Germinal center (tissue), 1 donor: Measurements from ENCODE around the gene FBXL7.

Source experiments
- DNase-seq: peaks from one replicate; pipeline ENCODE4 v3.0.0; 2012; ENCODE audit warnings: mixed read lengths, low spot score

Gene FBXL7

DNA sequence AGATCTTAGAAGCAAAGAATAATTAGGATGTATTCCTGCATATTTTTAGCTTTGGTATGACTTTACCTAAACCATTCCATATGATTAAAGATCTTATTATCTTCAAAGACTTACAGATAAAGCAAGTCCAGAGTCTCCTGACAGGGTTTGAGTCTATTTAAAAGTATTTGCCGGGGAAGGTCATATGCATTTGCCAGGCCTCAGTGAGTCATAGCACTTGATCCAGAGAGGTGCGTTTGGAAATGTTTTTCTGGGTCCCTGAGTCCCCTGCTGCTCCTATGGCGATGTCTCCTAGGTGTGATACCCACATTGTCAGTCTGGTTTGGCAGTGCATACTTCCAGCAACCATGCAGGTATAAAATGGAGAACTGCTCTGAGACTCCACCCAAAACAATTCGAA, 217.0 kb downstream of the FBXL7 start:
- no peak for DNase-seq

DNA sequence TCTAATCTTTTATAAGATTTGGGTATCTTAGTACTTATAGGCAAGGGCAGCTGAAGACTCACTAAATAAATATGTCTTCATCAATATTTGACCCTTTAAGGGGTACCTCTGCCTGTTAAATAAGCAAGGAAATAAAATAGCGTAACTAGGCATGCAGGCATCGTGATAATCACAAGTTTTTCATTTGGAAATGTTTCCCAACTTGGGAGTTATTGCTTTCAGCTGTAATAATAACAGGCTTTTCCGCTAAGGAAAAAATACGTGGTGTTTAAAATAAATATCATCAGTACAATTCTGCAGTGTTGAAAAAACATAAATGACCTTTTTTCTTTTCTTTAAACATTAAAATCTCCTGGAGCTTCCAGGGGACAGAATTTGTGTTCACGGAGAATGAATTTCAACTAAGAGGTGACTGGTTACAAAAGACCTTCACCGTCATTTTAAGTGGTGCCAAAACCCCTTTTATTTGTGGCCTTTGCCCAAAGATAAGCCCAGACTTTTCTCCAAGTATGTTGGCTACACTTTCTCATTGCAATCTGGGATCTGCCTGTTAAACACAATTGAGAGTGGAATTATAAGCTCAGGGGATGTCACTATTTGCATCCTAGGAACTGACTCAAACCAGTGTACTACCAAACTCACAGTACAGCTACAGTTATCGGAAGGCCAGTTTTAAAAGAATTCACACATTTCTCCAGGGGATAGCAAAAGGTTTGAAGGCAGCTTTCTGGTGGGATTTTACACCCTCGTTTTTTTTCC, 218.6 kb downstream of the FBXL7 start:
- DNase-seq = no peak

DNA sequence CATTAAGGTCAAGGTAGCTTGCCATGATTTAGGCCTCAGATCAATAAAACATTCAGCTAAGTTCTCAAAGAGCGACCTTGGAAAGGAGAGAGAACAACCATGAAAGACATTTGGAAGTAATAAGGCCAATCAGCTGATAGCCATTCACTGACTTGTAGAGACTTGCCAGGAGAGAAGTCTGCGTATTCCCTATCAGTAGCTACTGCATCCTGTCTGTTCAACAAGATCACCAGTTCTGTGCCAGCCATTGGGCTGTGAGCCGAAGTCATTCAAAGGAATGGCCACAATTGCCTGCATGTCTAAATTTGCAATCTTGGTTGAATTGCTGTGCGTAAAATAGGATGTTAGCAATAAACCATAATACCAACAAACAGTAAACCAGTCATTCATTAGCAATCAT, 219.8 kb downstream of the FBXL7 start:
- DNase-seq = no peak

DNA sequence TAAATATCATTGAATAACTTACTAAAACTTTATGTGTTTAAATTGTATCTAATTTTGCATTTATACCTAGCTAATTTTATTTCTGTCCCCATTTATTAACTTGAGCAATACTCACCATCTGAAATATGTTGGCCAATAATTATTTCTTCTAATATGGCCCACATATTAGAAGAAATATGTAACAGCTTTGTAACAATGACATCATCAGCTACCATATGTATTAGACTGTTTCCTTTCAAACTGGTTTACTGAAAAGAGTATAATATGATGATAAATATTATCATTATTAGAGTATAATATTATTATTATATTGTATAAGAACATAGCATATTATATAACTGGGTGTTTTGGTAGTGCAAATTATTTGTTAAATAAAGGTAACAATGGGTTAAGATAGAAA, 220.5 kb downstream of the FBXL7 start:
- DNase-seq = no peak

DNA sequence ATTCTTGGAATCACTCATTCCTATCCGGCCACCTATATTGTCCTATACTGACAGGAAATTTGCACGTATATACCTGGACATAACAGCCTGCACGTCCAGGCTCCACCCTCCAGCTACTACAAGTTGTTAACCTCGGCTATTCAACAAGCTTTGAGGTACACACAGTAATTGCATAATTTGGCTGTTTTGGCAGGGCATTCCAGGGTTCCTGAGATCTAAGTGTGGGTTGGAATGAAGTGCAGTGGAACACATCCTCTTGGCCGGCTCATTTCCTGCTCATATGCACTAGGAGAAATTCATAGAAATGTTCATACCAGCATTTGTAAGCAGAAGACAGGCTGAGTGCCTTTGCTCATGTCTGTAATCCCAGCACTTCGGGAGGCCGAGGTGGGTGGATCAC, 222.3 kb downstream of the FBXL7 start:
- DNase-seq = no peak

DNA sequence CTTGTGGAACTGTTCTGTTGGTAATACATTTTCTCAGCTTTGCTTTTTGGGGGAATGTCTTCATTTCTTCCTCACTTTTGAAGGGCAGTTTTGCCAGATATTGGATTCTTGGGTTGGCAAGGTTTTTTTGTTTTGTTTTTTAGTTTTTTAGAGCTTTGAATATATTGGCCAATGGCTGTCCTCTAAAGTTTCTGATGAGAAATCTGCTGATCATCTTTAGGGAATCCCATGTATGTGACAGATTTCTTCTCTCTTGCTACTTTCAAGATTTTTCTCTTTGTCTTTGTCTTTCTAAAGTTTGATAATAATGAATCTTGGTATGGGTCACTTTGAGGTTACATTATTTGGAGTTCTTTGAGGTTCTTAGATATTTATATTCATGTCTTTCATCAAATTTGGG, 227.4 kb downstream of the FBXL7 start:
- no peak for DNase-seq

DNA sequence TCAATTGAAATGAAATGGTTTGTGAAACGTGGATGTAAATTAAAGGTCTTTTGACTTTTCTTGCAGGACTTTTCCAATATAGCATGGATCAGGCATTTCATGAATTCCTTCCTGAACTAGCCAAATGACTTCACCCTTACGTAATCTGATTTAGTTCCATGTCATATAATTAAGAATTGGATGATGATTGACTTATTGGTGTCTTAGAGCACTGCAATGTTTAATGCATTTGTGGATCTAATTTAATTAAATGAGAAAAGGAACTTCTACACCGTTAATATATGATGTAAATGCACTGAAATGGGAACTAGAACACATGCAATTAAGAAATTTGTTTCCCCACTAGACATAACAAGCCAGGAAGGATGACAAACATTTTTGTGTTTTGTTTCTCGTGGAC, 228.8 kb downstream of the FBXL7 start:
- DNase-seq = no peak

DNA sequence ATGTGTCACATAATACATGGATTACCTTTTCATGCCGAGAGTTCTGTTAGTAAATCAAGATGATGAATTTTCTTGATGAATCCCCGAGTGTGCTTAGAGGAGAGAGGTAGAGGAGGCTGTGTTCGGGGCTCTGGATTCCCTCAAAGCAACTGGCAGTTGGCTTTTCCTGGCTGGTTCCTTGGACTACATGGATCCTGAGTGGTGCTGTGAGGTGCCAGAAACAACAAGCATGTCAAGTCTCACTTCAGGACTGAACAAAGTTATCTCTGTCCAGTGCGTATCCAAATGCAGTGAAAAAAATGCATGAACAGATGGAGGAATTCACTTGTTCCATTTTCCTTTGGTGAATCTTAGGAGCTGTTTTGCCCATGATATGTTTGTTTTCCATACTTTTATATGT, 231.7 kb downstream of the FBXL7 start:
- no peak for DNase-seq

DNA sequence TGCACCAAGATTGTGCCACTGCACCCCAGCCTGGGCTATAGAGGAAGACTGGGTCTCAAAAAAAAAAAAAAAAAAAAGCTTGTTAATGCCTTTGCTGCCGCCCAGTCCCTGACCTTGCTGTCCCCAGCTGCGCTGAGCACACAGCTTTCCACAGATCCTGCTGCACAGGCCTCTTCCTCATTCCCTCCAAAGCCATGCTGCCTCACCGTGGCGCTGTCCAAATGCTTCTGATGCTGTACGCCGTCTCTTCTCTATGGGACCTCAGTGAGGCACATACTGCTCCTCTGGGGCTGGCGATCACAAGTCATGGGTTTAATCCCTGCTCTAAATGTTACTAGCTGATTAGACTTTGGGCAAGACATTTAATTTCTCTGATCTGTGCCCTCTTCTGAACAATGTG, 234.1 kb downstream of the FBXL7 start:
- DNase-seq = no peak

DNA sequence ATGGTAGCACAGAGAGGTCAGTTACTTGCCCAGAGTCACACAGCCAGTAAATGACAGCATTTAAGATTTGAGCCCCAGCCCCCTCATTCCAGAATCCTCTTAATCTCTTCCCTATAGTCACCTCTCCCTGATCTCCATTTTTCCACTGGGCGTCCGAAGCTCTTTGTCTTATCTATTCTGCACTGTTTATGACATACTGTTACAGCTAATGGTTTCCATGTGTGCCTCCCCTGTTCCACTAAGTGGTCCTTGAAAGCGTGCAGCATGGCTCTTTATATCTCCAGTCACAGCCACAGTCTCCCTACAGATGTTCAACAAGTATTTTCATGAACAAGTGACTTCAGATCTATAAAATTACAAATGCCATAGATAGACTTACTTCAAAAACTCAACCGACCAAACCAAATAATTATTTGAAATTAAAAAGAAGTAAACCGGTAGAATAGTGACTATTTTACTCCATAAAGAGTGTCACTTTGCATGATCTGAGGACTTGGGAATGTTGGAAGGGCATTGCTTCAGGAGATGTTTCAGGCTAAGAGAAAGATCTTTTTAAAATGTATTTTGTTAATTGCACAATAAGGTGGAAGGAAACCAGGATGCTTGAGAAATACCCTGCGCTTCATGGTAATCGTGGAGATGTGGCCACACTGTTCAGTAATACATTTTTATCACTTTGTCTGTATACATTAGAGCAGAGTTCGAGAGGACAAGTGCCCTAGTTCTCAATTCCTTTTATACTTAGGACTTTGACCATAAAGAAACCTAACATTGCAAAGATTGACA, 237.2 kb downstream of the FBXL7 start:
- no peak for DNase-seq

DNA sequence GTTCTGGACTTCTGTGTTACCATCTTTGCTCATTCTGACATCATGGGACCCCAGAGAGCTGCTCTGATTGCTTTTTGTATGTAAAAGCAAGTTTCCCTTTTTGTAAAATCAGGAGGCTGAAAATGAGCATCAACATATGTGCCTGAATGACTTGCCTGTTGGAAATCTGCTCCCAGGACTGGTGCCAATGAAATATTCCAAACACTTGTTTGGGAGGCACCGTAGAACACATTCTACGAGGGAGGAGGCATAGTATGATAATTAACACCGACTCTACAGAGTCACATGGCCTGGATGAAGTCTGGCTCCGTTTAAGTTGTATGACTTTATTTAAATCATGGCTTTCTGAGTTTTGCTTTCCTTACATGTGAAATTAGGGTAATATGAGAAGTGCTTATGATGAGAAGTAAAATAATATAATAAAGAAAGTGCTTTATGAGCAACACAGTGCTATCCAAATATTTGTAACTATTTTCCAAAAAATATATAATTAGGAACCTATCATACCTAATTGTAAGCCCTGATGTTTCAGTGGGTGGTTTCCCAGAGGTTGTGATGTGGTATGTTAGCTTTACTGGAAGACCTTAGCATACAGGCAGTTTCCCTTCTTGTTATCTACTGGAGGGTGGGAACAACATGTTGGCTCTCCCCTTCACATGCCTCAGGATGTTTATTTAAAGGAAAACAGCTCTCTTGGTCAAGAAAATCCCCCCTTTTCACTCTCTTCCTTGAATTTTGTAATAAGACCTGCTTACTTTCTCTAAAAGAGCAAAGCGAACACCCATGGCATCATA, 238.1 kb downstream of the FBXL7 start:
- DNase-seq = no peak

DNA sequence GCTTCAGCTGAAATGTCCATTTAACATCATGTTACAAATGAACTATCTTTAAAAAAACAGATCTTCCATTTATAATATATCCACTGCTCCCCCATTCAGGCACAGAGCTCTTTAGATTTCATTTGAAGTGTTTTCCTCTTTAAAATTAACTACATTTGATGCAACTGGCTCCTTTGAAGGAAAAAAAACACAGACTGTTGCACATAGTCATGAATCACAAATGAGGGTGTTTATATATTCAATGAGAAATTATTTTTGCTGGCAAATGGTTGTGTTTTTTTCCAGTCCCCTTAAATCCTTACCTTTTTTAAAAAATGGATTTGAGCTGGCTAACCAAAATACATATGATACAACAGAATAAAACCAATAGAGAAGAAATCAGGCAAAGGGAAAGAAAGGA, 240.4 kb downstream of the FBXL7 start:
- DNase-seq = no peak

DNA sequence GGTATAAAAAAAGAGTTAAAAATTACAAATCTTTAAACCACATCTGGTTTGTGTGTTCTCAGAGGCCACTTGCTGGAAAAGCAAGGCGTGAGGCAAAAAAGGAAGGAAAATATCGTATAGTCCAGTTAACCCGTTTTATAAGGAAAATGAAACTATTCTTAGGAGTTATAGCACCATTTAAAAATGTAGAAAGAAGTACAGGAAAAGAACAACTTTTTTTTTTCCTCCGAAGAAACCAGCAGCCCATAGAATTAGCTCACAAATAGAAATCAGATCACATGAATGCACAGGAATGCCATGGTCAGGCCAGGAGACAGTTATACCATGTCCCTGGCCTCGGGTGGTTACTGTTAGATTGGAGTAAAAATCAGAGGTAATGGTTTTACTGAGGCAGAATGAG, 241.6 kb downstream of the FBXL7 start:
- no peak for DNase-seq

DNA sequence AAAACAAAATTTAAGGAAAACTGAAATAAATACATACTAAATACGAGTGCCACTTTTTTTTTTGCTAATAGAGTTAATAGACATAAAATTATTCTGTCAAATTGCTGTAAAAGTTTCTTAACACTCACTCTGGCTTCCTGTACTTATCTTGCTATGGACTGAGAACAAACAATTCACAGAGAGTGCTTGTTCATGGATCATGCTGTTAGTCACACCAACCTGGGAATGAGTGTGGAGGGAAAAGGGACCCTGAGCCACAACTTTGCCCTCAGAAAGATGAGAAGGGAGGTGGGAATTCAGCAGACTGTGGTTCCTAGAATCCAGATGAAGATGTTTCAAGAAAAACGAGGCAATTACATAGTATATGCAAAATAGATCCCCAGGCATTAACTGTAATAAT, 246.9 kb downstream of the FBXL7 start:
- no peak for DNase-seq

DNA sequence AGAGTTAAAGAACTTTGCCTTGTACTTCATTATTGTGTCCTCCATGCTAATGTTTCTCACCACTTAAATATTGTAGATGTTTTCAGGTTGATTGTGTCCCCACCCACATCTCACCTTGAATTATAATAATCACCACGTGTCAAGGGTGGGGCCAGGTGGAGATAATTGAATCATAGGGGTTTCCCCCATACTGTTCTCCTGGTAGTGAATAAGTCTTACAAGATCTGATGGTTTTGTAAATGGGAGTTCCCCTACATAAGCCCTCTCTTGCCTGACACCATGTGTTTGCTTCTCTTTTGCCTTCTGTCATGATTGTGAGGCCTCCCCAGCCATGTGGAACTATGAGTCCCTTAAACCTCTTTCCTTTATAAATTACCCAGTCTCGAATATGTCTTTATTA, 248.3 kb downstream of the FBXL7 start:
- DNase-seq = no peak

DNA sequence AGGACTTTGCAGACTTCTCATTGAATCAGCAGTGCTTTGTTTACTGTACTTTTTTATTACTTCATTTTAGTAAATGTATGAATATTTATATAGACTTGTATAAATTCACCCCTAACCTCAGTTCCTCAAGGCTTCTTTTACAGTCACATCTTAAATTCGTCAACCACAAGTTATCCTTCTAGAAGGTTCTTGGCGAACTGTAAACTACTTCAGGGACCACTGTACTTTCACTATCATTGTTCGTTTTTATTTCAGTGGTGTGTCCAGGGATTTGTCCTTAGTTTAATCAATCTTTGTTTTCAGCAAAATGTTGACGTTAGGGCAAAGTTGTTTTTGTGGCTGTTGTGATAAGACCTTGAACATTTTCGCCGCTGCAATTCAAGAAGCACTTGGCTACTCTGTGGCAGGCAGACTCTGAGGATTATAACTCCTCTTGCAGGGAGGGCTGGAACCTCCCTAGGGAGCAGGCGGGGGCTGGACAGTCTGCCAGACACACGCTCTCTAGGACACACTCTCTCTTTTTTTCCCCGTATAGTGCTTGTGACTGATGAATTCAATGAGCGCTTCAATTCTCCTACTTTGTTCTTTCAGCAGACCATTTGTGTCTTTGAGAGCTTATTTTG, 252.8 kb downstream of the FBXL7 start:
- DNase-seq = no peak

DNA sequence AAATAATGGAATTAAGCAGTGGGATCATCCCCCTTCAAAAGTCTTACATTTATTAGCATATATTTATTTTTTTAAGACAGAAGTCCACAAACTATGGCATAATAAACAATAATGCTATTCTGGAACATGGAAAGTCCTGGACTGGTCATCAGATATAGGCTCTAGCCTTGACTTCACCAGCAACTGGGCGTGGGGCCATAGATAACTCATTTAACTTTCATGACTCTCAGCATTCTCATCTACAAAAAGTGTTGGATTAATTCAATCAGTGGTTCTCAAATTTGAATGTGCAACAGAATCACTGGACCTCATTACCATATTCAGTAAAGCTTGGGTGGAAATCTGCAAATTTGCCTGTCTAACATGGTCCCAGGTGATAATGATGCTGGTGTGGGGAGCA, 253.8 kb downstream of the FBXL7 start:
- no peak for DNase-seq

DNA sequence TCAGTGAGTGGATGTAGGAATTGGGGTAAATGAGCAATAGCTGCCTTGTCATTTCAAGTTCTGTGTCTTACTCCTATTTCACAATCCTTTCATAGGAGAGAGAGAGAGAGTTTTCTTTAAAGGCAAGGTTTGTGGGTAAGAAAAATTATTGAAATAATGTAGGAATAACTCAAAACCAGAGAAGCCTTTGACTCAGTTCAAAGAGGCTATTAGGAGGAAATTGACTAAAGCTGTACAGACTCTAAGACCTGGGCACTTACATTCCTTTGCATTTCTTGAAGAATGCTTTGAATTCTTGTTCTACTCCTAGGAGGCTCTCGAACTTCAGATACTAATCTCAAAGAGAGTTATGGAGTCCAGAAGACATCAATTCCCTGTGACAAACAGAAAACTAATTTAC, 257.1 kb downstream of the FBXL7 start:
- no peak for DNase-seq

DNA sequence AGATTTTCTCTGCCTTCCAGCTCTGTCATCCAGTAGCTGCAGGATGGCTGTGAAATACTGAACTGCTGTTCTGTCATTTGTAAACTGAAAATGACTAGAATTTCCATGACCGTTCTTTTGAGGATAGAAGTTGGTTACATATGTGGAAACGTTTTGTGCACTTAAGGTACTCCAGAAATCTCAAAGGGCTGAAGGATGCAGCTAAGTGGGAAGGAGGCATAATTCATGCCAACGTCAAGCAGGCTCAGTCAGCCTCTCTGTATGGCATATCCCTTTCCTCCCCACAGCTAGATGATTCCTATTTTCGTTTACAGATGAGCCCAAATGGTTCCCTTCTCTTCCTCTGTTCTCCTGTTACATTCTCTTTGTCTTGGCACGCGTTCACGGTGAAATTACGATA, 257.6 kb downstream of the FBXL7 start:
- DNase-seq = no peak

DNA sequence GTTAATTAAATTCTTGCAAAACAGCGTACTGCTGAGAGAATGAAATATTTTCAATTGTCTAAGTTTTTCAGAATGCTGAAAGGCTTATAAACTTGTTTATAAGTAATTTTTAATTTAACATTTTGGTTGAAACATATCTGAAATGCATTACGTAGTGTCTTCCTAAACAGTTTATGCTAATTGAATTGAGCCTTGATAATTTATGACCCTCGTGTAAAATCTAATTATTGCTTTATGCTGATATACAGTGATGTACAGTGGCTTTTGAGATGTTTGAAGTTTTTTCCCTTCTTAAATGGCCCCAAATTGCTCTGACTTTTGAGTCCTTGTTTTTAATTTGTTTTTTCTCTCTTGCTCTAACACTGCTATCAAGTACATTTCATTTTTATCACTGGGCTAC, 262.7 kb downstream of the FBXL7 start:
- no peak for DNase-seq

DNA sequence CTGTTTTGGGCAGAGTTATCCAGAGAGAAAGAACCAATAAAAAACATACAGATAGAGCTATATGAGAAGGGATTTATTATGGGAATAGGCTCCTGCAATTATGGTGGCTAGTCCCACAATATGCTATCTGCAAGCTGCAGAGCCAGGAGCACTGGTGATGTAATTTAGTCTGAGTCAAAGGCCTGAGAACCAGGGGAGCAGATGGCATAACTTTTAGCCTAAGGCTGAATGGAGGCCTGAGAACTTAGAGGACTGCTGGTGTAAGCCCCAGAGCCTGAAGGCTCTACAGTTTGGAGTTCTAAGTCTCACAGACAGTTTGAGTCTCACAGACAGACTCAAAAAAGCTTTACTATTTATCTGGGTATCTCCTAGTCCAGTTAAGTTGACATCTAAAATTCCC, 263.8 kb downstream of the FBXL7 start:
- DNase-seq = no peak

DNA sequence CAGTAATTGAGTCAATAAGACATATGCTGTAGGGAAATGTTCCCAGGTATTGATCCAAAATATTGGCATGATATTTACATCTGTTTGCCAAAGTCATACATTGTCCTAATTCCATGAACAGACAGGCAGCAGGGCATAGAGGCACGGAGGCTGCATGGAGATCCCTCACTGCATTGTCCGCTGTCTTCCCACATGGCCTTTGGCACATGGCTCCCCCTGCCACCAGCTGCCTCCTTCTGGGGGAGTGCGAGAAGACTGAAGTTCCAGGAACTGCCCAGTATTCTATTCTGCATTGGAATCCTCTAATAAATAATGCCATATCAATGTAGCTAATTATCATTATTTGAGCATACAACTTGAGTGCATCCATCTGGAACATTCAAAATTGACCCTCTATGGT, 269.0 kb downstream of the FBXL7 start:
- DNase-seq = no peak

DNA sequence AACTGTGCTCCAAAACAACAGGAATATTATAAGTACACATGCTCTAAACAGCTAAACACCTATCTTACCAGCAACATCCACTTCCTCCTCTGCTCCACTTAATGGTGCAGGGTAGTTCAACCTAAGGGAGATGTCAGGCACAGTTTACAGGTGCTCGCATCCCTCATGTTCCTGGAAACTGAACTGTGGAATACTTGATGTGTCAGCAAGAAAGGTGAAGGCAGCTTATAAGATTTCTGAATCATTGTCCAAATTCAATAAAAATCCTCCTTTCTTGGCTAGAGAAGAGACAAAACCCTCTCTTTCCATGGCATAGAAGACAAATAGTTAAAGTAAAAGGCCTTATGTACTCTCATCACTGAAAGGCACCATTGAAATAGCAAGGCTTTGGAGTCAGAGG, 272.2 kb downstream of the FBXL7 start:
- no peak for DNase-seq
